Stimulated activated CD8-positive, alpha-beta memory T cell treated with anti-CD3 and anti-CD28 coated beads, Interleukin-15, amount 100 ng/mL, for 4 hours (primary cell): ENCODE results near the gene CDCA5.
A peak's percentile ranks its signal among the peaks of the same experiment; 100 is the strongest.

Source experiments
- DNase-seq, 2 donors: peaks; one replicate each; pipeline ENCODE4 v3.0.0-alpha.2; 2020; ENCODE audit warnings: low read depth in 2 of 2

CDCA5 gene, protein sequence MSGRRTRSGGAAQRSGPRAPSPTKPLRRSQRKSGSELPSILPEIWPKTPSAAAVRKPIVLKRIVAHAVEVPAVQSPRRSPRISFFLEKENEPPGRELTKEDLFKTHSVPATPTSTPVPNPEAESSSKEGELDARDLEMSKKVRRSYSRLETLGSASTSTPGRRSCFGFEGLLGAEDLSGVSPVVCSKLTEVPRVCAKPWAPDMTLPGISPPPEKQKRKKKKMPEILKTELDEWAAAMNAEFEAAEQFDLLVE

DNA sequence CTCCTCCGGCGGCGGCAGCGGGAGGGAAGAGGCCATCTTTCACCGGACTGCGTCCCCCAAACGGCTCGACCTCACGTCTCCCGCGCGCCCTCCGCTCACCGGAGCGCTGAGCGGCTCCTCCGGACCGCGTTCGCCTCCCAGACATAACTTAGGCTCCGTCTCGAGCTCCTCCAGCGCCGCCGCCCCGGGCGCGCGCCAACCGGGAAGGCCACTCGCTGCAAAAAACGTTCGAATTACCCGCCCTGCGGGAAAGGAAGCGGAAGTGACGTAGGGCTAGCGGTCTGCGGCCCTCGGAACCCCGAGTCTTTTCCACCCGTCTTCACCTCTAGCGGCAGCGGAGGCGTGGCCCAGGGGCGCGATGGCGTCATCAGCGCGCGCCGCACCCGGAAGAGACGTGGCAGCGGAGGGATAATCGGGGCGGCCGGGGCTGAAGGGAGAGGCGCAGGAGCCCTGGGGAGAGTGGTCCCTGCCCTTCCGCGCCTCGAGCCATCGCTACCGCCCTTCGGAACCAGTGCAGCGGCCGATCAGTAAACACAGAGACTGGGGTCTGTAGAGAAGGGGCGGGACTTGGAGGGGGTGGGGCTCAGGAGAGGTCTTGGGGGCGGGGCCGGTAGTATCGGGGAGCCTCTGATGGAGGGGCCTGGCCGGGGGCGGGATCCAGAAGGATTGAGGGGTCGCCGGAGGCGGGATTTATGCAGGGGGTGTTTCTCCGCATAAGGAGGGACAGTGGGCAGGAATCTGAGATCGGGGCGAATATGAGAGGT is at the start of gene CDCA5, which contains the start of gene ZFPL1:
Gene CDCA5 (minus strand): TSS at position 207 of the 764 bp plus-strand sequence. CDS start 62 bp downstream, at position 145.
Gene ZFPL1 (plus strand): TSS at position 389 of the 764 bp plus-strand sequence. CDS start 477 bp downstream, outside the sequence.
- DNase-seq, result peak; percentile 90 to 91

DNA sequence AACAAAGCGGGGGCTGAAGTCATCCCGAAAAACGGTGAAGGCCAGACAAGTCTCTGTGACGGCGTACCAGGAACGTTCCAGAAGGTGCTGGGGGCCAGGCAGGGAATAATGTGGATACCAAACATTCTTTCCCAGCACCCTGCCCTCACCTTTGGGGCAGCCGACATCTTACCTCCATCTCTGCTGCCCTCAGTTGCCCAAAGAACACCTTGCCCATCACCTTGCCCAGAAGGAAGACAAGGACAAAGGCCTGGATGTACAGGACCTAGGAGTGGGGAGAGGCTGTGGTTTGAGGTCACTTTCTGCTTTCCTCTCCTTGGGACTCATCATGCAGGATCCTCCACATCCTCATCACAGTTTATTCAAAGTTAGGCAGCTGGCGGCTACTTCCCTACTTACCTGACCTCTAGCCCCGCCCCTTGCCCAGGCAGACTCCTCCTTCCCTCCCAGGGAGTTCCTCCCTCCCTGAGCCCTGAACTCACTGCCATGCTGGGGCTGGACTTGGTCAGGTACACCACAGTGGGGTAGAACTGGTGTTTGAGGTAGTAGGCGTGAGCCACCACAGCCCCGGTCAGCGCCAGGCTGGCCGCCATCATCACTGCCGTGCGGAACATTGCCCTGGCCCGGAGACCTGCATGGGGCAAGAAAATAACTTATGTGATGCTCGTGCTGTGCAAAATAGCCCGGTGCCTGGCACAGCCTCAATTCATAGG is 49.3 kb upstream of the CDCA5 start:
- no peak for DNase-seq

DNA sequence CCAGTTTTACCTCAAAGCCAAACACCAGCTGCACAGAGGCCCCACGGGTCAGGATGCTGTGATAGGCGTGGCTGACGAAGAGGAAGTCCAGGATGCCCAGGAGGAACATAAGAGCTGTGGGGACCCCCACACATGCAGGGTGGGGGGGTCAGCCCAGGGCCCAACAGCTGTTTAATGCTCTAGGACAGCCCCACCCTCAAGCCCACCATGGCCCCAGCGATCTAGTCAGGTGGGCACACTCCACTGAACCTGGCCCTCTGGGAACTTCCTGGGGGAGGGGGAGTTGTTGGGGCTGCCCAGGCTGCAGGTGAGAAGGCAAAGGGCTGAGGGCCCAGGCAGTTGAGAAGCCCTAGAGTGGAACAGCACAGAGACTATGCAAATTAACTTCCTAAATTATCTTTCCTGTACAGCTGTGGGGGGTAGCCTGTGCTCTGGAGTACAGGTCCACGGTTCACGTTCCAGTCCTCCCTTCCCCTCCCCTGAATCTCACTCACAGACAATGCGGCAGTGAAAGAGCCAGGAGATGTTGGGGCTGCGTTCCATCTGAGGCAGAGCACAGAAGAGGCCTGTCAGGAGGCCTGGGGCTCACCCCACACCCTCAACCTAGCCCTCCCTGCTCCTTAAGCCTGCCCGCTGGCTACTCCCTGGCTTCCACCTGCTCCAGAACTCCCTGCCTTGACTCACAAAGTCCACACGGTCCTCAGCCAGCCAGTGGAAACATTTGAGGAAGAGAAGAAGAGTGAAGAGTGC is 48.6 kb upstream of the CDCA5 start:
- DNase-seq, result no peak

DNA sequence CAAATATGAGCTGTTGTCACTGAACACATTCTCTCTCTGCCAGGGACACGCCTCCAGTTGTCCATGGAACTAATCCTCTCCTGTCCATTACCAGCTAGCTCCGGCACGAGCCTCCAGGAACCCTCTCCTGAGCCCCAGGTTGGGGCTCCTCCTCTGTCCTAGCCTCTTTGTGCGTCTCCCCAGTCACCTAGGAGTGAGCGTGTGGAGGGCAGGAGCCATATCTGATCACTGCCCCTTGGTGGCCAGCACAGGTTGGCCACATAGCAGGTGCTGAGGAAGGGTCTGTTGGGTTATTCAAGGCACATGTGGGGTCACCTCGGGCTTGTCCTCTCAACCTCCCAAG is 48.0 kb upstream of the CDCA5 start:
- no peak for DNase-seq

DNA sequence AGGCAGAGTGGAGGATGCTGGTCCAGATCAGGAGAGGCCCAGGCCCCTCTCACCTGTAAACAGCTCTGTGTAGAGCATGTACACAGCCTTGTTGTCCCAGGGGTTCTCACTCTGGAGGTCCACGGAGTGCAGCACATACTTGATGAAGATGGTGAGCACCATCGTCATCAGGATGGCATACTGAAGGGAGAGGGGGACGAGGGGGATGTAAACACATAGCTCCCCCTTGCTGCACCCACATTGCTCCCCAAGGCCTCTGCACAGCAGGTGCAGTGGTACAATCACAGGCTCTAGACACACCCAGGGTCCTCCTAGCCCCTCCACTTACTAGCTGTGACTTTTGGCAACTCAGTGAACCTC is 47.6 kb upstream of the CDCA5 start:
- no peak for DNase-seq

DNA sequence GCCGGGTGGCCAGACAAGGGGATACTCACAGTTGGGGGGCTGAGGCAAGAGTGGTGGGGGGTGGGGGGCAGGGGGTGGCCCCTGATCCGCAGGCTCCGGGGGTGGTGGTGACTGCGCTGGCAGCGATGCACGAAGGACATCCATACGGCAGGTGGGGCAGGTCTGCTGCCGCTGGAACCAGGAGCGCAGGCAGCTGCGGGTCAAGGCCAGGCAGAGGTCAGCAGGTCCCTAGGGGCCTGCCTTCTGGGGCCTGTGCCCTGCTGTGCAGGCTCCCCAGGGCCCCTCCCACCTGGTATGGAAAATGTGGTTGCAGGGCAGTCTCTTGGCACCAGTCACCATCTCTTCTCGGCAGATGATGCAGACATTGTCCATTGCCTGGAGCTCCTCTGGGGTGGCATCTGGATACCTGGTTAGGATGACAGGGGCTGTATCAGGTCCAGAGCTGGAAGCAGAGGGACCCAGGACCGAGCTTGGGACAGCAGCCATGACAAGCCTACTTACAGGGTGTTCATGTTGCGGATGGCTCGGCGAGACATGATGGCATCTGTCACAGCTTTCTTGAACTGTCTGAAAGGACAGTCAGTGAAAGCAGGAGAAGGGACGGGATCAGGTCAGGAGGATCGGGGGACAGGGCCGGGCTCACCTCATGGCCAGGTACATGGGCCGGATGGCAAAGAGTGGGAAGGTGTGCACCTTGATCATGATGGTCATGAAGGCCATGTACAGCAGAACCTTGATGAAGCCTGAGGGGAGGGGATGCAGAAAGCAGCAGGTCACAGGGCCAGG is 47.0 kb upstream of the CDCA5 start:
- no peak for DNase-seq

DNA sequence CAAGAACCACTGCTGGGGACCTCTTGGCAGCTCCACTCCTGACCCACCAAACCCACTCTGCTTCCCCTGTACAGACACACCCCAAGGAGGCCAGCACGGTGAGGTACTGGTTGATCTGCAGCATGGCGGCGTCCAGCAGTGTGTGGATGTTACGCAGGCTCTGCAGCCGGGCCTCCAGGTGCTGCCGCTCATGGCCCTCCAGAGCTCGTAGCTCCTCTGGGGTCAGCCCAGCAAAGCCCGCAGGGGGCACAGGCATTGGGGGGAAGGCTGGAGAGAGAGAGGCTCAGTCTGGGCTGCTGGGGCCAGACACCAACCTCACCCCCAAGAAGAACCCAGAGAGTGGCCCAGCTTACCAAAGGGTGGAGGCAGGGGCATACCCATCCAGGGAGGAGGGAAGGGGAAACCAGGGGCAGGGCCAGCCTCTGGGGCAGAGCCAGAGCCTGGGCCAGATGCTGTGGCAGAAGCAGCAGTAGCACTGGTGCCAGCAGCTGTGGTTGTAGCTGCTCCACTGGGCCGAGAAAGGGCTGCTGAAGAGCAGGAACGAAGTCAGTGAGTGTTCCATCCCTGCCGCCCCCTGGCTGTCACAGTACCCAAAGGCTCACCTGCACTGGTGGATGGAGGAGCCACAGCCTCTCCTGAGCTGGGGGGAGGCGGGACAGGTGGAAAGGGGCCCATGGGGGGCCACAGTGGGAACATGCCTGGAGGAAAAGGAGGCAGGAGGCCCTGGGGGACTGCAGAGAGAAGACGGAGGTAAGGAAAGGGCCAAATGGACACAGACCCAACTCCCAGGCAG is 46.0 kb upstream of the CDCA5 start:
- no peak for DNase-seq

DNA sequence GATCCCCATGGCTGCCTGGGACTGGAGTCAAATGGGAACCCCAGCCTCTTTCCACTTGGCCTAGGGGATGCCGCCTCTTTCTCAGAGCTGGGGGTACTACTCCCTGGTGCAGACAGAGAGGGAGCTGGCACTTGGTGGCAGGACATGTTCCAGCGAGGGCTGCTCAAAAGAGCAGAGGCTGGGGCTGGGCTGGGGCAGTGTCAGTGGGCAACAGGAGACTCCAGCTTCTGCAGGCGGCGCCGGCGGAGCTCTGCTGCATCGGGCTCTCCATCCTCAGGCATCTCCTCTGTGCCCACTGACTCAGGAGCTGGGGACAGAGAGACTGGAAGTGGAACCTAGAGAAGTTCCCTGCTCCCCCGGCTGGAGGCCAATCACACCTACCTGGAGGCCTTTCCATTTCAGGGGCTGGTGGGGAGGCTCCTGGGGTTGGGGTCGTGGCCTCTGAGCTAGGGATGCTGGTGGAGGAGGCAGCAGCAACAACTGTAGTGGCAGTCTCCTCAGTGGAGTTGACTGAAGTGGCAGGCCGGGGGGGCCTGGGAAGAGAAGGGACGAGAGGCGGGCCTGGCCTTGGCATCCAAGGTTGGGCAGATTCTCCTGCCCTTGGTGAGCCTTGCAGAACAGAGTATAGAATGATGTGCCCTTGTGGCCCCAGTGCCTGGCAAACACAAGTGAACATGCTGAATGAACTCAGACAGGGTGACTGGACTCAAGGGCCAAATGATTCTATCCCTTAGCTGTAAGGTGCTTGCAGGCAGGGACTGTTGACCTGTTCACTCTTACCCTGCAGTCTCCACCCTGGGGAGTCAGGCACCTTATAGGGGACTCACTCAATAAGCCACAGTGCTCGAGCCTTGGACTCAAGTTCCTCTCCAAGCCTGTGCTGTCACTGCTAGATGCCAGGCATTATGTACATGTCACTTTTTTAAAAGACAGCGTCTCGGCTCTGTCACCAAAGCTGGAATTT is 44.6 kb upstream of the CDCA5 start:
- no peak for DNase-seq

DNA sequence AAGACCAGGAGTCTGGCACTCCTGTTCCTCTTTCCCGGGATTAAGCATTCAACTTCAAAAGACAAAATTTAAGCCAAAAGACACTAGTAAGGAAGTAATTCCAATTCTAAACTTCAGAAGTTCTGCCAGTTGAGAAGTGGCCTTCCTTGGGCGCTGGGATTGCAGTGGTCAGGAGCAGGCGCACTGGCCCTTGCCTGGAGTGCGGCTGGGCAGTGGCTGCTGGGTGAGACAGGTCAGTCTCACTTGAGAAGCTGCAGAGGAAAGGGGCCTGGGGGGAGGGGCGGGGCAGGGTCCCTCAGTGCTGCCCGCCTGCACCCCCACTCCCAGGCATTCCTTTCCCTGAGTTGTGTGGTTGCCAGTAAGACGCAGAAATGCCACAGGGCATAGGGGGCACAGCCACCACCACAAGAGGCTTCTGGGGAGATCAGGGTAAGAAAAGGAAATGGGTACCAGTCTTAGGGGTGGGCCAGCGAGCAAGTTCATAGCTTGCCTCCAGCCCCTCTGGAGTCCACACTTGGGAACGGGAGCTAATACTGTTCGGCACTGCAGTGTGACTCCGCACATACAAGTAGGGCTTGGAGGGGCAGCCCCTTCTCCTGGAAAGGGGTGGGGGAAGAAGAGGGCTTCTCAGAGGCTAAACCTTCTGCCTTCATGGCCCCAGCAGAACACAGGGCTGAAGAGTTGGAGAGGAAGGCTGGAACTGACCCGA is 43.8 kb upstream of the CDCA5 start:
- no peak for DNase-seq

DNA sequence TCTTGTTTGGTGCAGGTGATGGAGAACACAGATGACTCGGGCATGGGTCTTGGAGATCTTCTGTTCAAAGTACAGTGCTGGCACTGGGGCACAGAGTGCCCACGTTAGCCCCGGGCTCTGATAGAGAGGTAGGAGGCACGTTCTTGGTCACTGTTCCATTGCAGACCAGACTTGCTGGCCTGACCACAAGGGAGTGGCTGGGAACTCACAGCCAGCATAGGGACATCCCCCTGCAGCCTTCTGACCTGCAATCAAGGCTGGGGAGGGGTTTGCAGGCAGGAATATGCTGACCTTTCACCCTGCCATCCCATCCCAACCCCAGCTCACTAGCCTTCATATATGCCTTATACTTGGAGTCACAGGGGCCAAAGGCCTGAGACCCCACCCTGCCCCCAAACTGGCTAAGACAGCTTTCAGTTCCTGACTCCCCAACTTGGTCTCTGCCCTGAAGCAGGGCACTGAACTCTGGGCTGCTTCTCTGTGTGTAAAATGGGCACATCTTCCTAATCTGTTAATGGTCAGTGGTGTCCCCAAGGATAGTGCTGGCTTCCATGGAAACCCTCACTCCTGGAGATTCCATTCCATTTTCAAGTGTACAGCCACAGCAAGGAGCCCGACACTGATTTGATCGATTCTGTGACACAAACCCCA is 42.9 kb upstream of the CDCA5 start:
- DNase-seq, result no peak

DNA sequence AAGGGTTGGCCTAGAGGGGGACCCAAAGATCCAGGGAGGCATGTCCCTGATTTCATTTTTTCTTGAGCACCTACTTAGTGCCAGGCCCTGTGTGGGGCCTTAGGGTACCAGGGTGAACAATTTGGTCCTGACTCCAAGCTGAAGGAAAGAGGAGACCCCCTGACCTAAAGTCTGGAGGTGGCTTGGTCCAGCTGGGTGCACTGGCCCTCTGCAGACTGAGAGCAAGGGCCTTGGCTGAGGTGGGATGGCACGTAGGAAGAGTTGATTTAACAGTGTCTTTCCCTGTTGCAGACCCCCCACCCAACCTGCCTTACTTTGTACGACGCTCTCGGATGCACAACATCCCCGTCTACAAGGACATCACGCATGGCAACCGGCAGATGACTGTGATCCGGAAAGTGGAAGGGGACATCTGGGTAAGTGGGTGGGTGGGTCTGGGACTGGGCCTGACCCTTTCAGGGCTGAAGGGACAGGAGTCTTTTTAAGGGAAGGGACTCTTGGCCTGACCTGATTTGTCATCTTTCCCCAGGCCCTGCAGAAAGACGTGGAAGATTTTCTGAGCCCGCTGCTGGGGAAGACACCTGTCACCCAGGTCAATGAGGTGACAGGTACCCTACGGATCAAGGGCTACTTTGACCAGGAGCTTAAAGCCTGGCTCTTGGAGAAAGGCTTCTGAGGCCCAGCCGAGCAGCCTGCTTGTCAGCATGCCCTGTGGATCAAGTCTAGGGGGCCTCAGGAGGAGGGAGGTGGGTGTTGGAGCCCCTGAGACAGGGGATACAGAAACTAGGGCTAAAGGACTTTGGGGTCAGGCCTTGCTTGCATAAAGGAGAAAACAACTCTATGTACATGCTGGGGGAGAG is 41.6 kb upstream of the CDCA5 start:
- no peak for DNase-seq

DNA sequence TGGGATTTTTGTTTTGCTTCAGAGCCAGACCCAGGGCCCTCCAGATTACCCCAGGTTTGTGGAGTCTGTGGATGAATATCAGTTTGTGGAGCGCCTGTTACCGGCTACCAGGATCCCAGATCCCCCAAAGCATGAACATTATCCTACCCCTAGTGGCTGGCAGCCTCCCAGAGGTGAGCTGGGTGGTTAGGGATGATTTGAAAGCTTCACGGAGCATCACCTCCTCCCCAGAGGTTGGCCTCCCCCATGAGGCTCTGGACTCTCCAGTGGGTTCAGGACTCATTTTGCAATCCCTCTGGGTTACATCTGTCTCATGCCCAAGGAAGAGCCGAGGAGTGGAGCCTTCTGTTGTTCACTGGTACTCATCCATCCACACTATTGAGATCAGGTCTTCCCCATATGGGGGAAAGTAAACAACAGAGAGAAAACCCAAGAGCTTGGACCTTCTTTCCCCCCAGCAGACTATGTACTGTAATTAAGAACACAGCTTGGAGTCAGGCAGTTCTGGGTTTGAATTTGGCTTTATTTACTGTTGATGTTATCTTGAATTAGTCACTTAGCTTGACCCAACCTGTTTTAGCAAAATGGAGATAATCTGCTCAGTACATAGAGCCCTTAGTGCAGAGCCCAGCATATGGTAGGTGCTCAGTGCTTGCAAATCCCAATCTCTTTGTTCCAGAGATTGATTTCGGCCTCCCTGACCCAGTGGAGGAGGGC is 40.8 kb upstream of the CDCA5 start:
- DNase-seq, result no peak

DNA sequence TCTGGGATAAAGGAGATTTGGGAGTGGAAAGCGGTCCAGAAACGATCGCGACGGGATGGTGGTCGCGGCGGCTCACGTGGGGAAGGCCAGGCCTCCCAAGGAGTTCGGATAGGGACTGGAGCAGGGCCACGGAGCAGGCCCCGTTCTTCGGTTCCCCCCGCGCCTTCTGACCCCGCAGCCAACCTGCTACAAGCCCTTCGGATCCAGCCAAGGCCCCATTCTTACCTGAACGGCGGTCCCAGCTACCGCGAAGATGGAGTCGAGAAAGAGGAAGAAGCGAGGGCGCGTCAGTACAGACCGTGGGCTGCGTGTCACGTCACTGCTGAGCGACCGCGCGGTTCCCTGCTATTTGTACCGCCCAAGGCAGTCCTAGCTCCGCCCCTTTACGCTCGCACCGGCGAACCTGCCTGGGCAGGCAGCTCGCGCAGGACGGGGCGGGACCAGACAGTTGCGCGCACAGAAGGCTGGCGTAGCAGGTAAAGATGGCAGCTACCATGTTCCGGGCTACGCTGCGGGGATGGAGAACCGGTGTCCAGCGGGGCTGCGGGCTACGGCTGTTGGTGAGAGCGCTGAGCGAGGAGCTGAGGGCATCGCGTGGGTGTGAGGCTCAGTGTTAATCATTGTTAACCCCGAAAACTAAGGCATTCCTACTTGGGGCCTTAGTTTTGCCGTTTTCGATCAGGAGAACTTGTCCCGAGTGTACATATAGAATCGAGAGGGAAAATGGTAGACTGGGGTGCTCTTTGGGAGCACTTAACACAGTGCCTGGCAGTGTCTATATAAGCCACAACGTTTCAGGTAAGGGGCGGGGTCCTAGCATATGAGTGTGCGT is 38.2 kb upstream of the CDCA5 start, which contains the start of the genes FAU and MRPL49:
Gene FAU (minus strand): TSS at position 270 of the 832 bp plus-strand sequence. CDS start 321 bp downstream, outside the sequence.
Gene MRPL49 (plus strand): TSS at position 457 of the 832 bp plus-strand sequence. CDS start 26 bp downstream, at position 483.
- peak; percentile 98 for DNase-seq

DNA sequence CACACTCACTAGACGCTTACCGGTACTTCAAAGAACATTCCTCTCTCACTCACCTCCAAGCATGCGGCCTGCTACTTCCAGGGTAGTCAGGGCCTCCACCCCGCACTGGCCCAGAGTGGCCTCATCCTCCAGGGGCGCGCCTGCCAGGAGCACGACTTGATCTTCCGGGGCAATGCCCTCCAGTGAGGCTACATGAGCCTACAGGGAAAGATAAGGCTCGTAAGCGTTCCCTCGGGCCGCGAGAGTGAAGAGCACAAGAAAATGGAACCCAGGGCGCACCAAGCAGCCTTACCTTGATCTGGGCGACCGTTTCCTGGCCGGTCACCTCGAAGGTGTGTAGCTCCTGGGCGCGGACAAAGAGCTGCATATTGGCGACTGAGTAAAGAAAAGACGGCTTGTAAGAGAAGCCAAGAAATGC is 37.6 kb upstream of the CDCA5 start:
- no peak for DNase-seq

DNA sequence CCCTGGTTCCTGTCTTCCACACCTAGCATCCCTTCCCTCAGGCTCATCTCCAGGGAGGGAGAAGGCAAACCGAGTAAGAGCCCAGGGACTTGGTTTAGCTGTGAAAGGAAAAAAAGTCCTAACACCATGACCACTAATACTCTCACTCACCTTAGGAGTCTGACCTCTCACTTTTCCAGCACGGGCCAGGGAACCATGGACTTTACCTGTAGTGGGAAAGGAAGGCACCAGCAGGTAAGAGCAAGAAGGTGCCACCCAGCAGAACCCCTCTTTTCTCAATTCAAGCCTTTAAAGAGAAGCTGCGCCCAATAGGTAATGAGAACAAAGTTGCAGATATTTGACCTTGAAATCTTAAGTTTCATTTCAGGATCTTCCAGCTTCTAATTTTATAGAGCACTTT is 37.0 kb upstream of the CDCA5 start:
- no peak for DNase-seq
